IMR-90 (cell line): ENCODE results near the gene TNS1. TPM values are rescaled to one million over a fixed set of nuclear protein-coding genes. Genes with fewer than 3 reads are reported as not detected.

ENCODE experiments used
- ATAC-seq: fragments of 200-7000 bp; cut with Tn5 transposase; 2 replicates; pipeline ENCODE4 v1.9.1; 2020; ENCODE audit warnings: low read depth, mild to moderate bottlenecking, moderate library complexity
- BruUV-seq: library from RNA; stranded (reverse); fragments of 400-500 nt; replicated peaks from 2 replicates; lab custom pipeline; 2021; lab: Mats Ljungman, UMichigan
- CTCF ChIA-PET: fragments of 300-600 bp; formaldehyde crosslinking; extraction: SDS; loops from one replicate; lab custom pipeline; 2021; ENCODE audit warnings: antibody characterized with exemption; lab: Yijun Ruan, JAX
- POLR2A ChIA-PET: fragments of 300-600 bp; sonication (Branson Sonifier 250); formaldehyde crosslinking; loops from one replicate; lab custom pipeline; 2022; ENCODE audit warnings: antibody characterized with exemption; ENCODE audit not compliant: unreplicated experiment; lab: Charles Lee
- DNase-seq: peaks from one replicate; pipeline ENCODE4 v3.0.0; 2013
- H2AFZ ChIP-seq: replicated peaks from 2 replicates; pipeline ENCODE3; 2013; ENCODE audit warnings: low read length, mild to moderate bottlenecking; ENCODE audit not compliant: poor library complexity
- H2AK5ac ChIP-seq: 2 replicates; pipeline ENCODE4 v1.6.1; 2013; ENCODE audit warnings: low read depth, low read length, inconsistent platforms
- H2AK9ac ChIP-seq: replicated peaks from 2 replicates; pipeline ENCODE3; 2013; ENCODE audit warnings: mild to moderate bottlenecking, low read depth, low read length, moderate library complexity; ENCODE audit not compliant: poor library complexity
- H2BK120ac ChIP-seq: 2 replicates; pipeline ENCODE4 v1.6.1; 2013; ENCODE audit warnings: low read depth, low read length, inconsistent platforms
- H2BK15ac ChIP-seq: 3 replicates; pipeline ENCODE4 v1.6.1; 2013; ENCODE audit warnings: low read depth, low read length, inconsistent platforms
- H2BK20ac ChIP-seq: 2 replicates; pipeline ENCODE4 v1.6.1; 2013; ENCODE audit warnings: low read depth, mild to moderate bottlenecking, inconsistent platforms, low read length, moderate library complexity
- H2BK5ac ChIP-seq: 2 replicates; pipeline ENCODE4 v1.6.1; 2013; ENCODE audit warnings: mild to moderate bottlenecking, low read depth, low read length, inconsistent platforms; ENCODE audit not compliant: poor library complexity, severe bottlenecking
- H3K14ac ChIP-seq: replicated peaks from 2 replicates; pipeline ENCODE4 v1.6.1; 2013; ENCODE audit warnings: low read depth, low read length, inconsistent platforms
- H3K18ac ChIP-seq: 2 replicates; pipeline ENCODE4 v1.6.1; 2013; ENCODE audit warnings: low read depth, low read length, control low read depth
- H3K23ac ChIP-seq: 2 replicates; pipeline ENCODE4 v1.6.1; 2013; ENCODE audit warnings: low read depth, low read length, inconsistent platforms
- H3K27ac ChIP-seq: 2 replicates; pipeline ENCODE4 v1.5.1; 2013; ENCODE audit warnings: mild to moderate bottlenecking, control low read depth, low read length; ENCODE audit not compliant: insufficient read depth
- H3K27me3 ChIP-seq: 2 replicates; pipeline ENCODE4 v1.6.1; 2013; ENCODE audit warnings: low read length; ENCODE audit not compliant: control insufficient read depth, insufficient read depth
- H3K36me3 ChIP-seq: 2 replicates; pipeline ENCODE4 v1.6.1; 2013; ENCODE audit warnings: low read length, mixed read lengths; ENCODE audit not compliant: control insufficient read depth, insufficient read depth
- H3K4ac ChIP-seq: 2 replicates; pipeline ENCODE4 v1.6.1; 2013; ENCODE audit warnings: low read depth, low read length, inconsistent platforms
- H3K4me1 ChIP-seq: 2 replicates; pipeline ENCODE4 v1.6.1; 2013; ENCODE audit warnings: low read length, mixed read lengths; ENCODE audit not compliant: control insufficient read depth, insufficient read depth
- H3K4me2 ChIP-seq: 2 replicates; pipeline ENCODE4 v1.6.1; 2013; ENCODE audit warnings: low read depth, mild to moderate bottlenecking, control low read depth, low read length, moderate library complexity
- H3K4me3 ChIP-seq: 2 replicates; pipeline ENCODE4 v1.5.1; 2013; ENCODE audit warnings: low read depth, mild to moderate bottlenecking, control low read depth, low read length, moderate library complexity; ENCODE audit not compliant: insufficient read depth
- H3K56ac ChIP-seq: 2 replicates; pipeline ENCODE4 v1.6.1; 2013; ENCODE audit warnings: low read length, inconsistent platforms; ENCODE audit not compliant: insufficient read depth; ENCODE audit errors: extremely low read depth
- H3K79me1 ChIP-seq, 2 experiments: 2 replicates each; pipeline ENCODE4 v1.6.1; 2013; ENCODE audit warnings: low read length in 2 of 2, inconsistent platforms in 1 of 2, low read depth in 1 of 2
- H3K9ac ChIP-seq: 2 replicates; pipeline ENCODE4 v1.6.1; 2013; ENCODE audit warnings: low read depth, low read length, control low read depth
- H3K9me1 ChIP-seq: 2 replicates; pipeline ENCODE4 v1.6.1; 2013; ENCODE audit warnings: low read length, inconsistent platforms; ENCODE audit not compliant: insufficient read depth
- H3K9me3 ChIP-seq: 2 replicates; pipeline ENCODE4 v1.6.1; 2013; ENCODE audit warnings: low read length; ENCODE audit not compliant: control insufficient read depth, insufficient read depth
- H4K20me1 ChIP-seq: 2 replicates; pipeline ENCODE4 v1.6.1; 2013; ENCODE audit warnings: low read length, inconsistent platforms; ENCODE audit not compliant: insufficient read depth
- H4K5ac ChIP-seq: 2 replicates; pipeline ENCODE4 v1.6.1; 2013; ENCODE audit warnings: mild to moderate bottlenecking, low read depth, low read length, control low read depth
- H4K8ac ChIP-seq, 2 experiments: 2 replicates each; pipeline ENCODE4 v1.6.1; 2013; ENCODE audit warnings: low read depth in 2 of 2, low read length in 2 of 2, control low read depth in 1 of 2, inconsistent platforms in 1 of 2
- H4K91ac ChIP-seq: 2 replicates; pipeline ENCODE4 v1.6.1; 2013; ENCODE audit warnings: low read depth, low read length, inconsistent platforms; ENCODE audit not compliant: insufficient read depth
- BHLHE40 ChIP-seq: fragments of 150-350 bp; IDR thresholded peaks from 2 replicates; pipeline ENCODE4 v1.6.1; 2016; ENCODE audit warnings: mild to moderate bottlenecking, low read depth, low read length
- CEBPB ChIP-seq: IDR thresholded peaks from 2 replicates; pipeline ENCODE4 v1.6.1; 2012; ENCODE audit warnings: low read depth, low read length, improper control_type of control experiment
- CHD1 ChIP-seq: IDR thresholded peaks from 2 replicates; pipeline ENCODE4 v1.6.1; 2012; ENCODE audit warnings: low read depth, low read length, improper control_type of control experiment
- FOS ChIP-seq: fragments of 150-350 bp; IDR thresholded peaks from 2 replicates; pipeline ENCODE4 v1.6.1; 2016; ENCODE audit warnings: low read depth, low read length
- MAFK ChIP-seq: IDR thresholded peaks from 2 replicates; pipeline ENCODE4 v1.6.1; 2012; ENCODE audit warnings: low read depth, low read length, improper control_type of control experiment
- MAZ ChIP-seq: IDR thresholded peaks from 2 replicates; pipeline ENCODE4 v1.6.1; 2012; ENCODE audit warnings: low read depth, mild to moderate bottlenecking, low read length, improper control_type of control experiment, moderate library complexity, borderline replicate concordance
- MXI1 ChIP-seq: IDR thresholded peaks from 2 replicates; pipeline ENCODE4 v1.6.1; 2012; ENCODE audit warnings: low read depth, mild to moderate bottlenecking, low read length, moderate library complexity, borderline replicate concordance
- NFE2L2 ChIP-seq: fragments of 150-350 bp; IDR thresholded peaks from 2 replicates; pipeline ENCODE4 v1.6.1; 2016; ENCODE audit warnings: low read depth, mild to moderate bottlenecking, low read length
- POLR2A ChIP-seq: IDR thresholded peaks from 2 replicates; pipeline ENCODE4 v1.6.1; 2012; ENCODE audit warnings: mild to moderate bottlenecking, low read depth, low read length
- RAD21 ChIP-seq: IDR thresholded peaks from 2 replicates; pipeline ENCODE4 v1.6.1; 2012; ENCODE audit warnings: low read length, improper control_type of control experiment
- RCOR1 ChIP-seq: IDR thresholded peaks from 2 replicates; pipeline ENCODE4 v1.6.1; 2012; ENCODE audit warnings: mild to moderate bottlenecking, low read length, improper control_type of control experiment; ENCODE audit not compliant: insufficient replicate concordance
- RFX5 ChIP-seq: IDR thresholded peaks from 2 replicates; pipeline ENCODE4 v1.8.0; 2012; ENCODE audit warnings: low read depth, mild to moderate bottlenecking, low read length, moderate library complexity
- WGBS, 2 experiments: methylation state at CpG; one replicate each; pipeline versions ENCODE4 v1.1.5 to v1.1.7; 2013; ENCODE audit warnings: missing lambda C conversion rate in 2 of 2; ENCODE audit not compliant: insufficient read length in 1 of 2; ENCODE audit errors: extremely low coverage in 2 of 2; 5-methylcytosine and 5-hydroxymethylcytosine counted together
- dilution Hi-C: fragments of 300-500 bp; cut with HindIII; formaldehyde crosslinking; loops from one replicate; pipeline ENCODE4 v1.14.3; 2018; ENCODE audit warnings: low sequenced_read_pairs; ENCODE audit not compliant: unreplicated experiment
- in situ Hi-C: fragments of 300-500 bp; cut with MboI; formaldehyde crosslinking; loops from 3 replicates; pipeline ENCODE4 v1.14.3; 2019; ENCODE audit warnings: low sequenced_read_pairs, inconsistent platforms, mixed read lengths
- intact Hi-C: fragments of 100-400 bp; cut with micrococcal nuclease; formaldehyde crosslinking; loops from 2 replicates; pipeline ENCODE4 v1.10.0; 2022
- polyA plus RNA-seq, 3 experiments: library from polyadenylated mRNA; depleted of rRNA; stranded (reverse); fragments of >200 nt; gene quantifications; 2 replicates each; pipeline ENCODE4 v1.2.3, GENCODE V29; 2012; ENCODE audit warnings: low replicate concordance in 1 of 3
- total RNA-seq: library from RNA; depleted of rRNA; stranded (reverse); fragments of >200 nt; gene quantifications from 2 replicates; pipeline ENCODE4 v1.2.3, GENCODE V29; 2012
- TF ChIP-seq, protein P1 (sequence below): conservative IDR thresholded peaks from 2 replicates; pipeline ENCODE4 v1.5.1; 2012; ENCODE audit warnings: mild to moderate bottlenecking, low read depth, low read length, improper control_type of control experiment
- TF ChIP-seq, protein P2 (sequence below): fragments of 150-350 bp; IDR thresholded peaks from 2 replicates; pipeline ENCODE4 v1.6.1; 2016; ENCODE audit warnings: low read depth, mild to moderate bottlenecking, low read length, moderate library complexity, borderline replicate concordance
- TF ChIP-seq, protein P3 (sequence below): fragments of 150-350 bp; IDR thresholded peaks from 2 replicates; pipeline ENCODE4 v1.6.1; 2017; ENCODE audit warnings: mild to moderate bottlenecking, antibody characterized with exemption, low read length, low read depth

TNS1 gene
- total and polyA plus RNA-seq, 2 of the 4 experiments (the other 2 are of a cell fraction): 41.1 to 45.2 TPM

DNA sequence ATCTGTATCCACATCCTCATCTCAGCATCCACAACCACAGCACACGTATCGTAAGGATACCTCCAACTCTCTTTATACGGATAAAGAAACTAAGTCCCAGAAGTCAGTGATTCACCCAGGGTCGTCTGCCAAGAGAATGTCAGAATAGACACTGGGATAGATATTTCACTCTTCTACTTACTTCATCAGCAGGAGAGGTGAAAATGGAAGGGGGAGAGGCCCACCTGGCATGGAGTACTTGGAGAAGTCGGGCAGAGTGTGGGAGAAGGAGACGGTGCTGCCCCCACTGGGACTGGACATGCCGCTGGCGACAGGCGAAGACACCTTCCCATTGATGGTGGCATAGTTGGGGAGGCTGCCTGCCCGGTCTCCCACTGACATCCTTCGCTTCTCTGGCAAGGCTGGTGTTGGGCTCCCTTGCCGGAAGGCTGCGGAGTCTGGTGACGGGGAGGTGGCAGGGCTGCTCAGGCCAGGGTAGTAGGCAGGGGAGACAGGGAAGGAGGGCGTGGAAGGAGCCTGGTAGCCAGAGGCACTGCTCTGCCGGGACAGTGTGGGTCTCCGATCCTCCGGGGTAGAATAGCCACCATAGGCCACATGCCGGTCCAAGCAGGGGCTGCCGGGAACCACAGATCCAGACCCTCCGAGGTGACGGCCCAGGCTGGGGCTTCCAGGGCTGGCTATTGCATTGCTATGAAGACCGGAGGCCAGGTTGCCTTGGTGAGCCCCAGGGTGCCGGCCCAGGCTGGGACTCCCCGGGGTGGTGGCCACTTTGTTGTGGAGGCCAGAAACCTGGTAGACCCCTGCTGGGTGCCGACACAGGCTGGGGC is 185.1 kb downstream of the TNS1 start:
- H4K91ac ChIP-seq: no peak overlapping the region
- ChIA-PET POLR2A (no interaction called here), CTCF (no interaction called here)
- H4K20me1 ChIP-seq: peaks cover 22% of the 10 kb centered on the region
- no peak overlapping the region for H2AK5ac ChIP-seq
- no peak overlapping the region for H2BK15ac ChIP-seq
- no peaks in the 10 kb centered on the region for H3K4me1 ChIP-seq
- ATAC-seq (no peak), DNase-seq (no peak)
- peaks cover 23 to 29% of the 10 kb centered on the region in 2 experiments for H3K79me1 ChIP-seq
- in situ Hi-C loops (no loop called here), dilution Hi-C loops (no loop called here), intact Hi-C loops (no loop called here)
- H3K9me3 ChIP-seq: no peaks in the 10 kb centered on the region
- H3K14ac ChIP-seq: no peak overlapping the region
- H4K8ac ChIP-seq: no peak overlapping the region
- peaks cover 80% of the 10 kb centered on the region for H3K36me3 ChIP-seq
- H3K4me2 ChIP-seq: no peak overlapping the region
- no peak overlapping the region for H3K4me3 ChIP-seq
- H3K9ac ChIP-seq: no peak overlapping the region
- no peak overlapping the region for H2AK9ac ChIP-seq
- no peak overlapping the region for H3K56ac ChIP-seq
- no peak overlapping the region for H2BK120ac ChIP-seq
- no peak overlapping the region for H4K5ac ChIP-seq
- H3K4ac ChIP-seq: no peak overlapping the region
- H2AFZ ChIP-seq: no peak overlapping the region
- no peak overlapping the region for H2BK5ac ChIP-seq
- no peaks in the 10 kb centered on the region for H3K27me3 ChIP-seq
- no TSS peak for BruUV-seq
- no peak overlapping the region for H3K23ac ChIP-seq
- H3K27ac ChIP-seq: no peak overlapping the region
- H3K18ac ChIP-seq: no peak overlapping the region
- WGBS, 2 experiments: 97% methylated on average over 9 of the region's 26 CpGs; no CpG with 5 or more reads in 1 of the 2 experiments
- H3K9me1 ChIP-seq: peaks cover 17% of the 10 kb centered on the region
- H2BK20ac ChIP-seq: no peak overlapping the region
- TF ChIP-seq CEBPB: no peak
- no peak for TF ChIP-seq BHLHE40
- no peak for TF ChIP-seq FOS
- TF ChIP-seq, protein P1, sequence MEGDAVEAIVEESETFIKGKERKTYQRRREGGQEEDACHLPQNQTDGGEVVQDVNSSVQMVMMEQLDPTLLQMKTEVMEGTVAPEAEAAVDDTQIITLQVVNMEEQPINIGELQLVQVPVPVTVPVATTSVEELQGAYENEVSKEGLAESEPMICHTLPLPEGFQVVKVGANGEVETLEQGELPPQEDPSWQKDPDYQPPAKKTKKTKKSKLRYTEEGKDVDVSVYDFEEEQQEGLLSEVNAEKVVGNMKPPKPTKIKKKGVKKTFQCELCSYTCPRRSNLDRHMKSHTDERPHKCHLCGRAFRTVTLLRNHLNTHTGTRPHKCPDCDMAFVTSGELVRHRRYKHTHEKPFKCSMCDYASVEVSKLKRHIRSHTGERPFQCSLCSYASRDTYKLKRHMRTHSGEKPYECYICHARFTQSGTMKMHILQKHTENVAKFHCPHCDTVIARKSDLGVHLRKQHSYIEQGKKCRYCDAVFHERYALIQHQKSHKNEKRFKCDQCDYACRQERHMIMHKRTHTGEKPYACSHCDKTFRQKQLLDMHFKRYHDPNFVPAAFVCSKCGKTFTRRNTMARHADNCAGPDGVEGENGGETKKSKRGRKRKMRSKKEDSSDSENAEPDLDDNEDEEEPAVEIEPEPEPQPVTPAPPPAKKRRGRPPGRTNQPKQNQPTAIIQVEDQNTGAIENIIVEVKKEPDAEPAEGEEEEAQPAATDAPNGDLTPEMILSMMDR: no peak
- no peak for TF ChIP-seq RFX5
- no peak for TF ChIP-seq MAFK
- TF ChIP-seq NFE2L2: no peak
- TF ChIP-seq MXI1: no peak
- TF ChIP-seq RCOR1: no peak
- TF ChIP-seq MAZ: no peak
- TF ChIP-seq CHD1: no peak
- TF ChIP-seq, protein P2, sequence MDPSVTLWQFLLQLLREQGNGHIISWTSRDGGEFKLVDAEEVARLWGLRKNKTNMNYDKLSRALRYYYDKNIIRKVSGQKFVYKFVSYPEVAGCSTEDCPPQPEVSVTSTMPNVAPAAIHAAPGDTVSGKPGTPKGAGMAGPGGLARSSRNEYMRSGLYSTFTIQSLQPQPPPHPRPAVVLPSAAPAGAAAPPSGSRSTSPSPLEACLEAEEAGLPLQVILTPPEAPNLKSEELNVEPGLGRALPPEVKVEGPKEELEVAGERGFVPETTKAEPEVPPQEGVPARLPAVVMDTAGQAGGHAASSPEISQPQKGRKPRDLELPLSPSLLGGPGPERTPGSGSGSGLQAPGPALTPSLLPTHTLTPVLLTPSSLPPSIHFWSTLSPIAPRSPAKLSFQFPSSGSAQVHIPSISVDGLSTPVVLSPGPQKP: no peak
- TF ChIP-seq, protein P3, sequence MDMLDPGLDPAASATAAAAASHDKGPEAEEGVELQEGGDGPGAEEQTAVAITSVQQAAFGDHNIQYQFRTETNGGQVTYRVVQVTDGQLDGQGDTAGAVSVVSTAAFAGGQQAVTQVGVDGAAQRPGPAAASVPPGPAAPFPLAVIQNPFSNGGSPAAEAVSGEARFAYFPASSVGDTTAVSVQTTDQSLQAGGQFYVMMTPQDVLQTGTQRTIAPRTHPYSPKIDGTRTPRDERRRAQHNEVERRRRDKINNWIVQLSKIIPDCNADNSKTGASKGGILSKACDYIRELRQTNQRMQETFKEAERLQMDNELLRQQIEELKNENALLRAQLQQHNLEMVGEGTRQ: no peak
- no peak for TF ChIP-seq POLR2A
- TF ChIP-seq RAD21: no peak
